HG03565 (cell line): Measurements from ENCODE around the gene DMBT1.

Experiments used
- ATAC-seq: cut with Tn5 transposase; IDR thresholded peaks from one replicate; pipeline ENCODE4 v1.9.1; 2021; ENCODE audit warnings: mild to moderate bottlenecking, moderate library complexity; ENCODE audit not compliant: unreplicated experiment

DMBT1 gene

DNA sequence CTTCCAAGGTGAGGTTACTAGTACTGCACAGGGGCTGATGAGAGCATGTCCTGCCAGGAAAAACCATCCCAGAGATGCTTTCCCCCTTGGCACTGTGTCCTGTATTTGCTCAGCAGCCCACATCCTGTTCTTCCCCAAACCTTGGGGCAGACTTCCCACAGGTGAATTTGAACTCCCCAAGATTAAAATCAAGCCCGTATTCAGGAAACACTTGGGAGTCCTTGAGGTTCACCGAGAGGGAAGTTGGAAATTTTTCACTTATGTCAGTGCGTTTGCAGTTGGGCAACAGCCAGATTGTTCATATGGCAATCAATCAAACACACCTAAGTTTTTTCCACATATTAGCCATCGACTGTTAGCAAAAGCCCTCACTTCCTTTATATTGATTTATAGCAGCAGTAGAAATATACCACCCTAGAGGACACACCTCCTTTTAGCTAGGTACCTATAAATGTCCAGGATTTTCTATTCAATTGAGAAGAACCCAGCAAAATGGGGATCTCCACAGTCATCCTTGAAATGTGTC lies at the start of gene DMBT1:
Gene DMBT1, plus strand, starts transcription at position 476 of the 526 bp plus-strand sequence. Its CDS starts 17 bp downstream, at position 493.
- no peak for ATAC-seq

DNA sequence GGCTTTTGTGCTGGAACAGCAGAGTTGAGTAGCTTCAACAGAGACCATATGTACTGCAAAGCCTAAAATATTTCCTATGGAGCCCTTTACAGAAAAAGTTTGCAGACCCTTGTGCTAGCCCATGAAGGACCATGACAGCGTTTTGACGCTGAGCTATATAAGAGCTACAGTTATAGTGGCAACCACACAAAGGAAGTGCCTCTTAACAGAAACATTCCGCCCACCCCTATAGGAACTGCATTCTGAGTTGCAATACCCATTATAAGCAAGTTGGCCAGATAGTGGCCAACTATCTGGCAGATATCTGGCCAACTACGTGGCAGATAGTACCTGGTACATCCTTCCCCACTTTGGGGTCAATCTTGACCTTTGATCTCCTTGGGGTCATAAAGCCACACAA lies 47.5 kb upstream of the DMBT1 start:
- no peak for ATAC-seq

DNA sequence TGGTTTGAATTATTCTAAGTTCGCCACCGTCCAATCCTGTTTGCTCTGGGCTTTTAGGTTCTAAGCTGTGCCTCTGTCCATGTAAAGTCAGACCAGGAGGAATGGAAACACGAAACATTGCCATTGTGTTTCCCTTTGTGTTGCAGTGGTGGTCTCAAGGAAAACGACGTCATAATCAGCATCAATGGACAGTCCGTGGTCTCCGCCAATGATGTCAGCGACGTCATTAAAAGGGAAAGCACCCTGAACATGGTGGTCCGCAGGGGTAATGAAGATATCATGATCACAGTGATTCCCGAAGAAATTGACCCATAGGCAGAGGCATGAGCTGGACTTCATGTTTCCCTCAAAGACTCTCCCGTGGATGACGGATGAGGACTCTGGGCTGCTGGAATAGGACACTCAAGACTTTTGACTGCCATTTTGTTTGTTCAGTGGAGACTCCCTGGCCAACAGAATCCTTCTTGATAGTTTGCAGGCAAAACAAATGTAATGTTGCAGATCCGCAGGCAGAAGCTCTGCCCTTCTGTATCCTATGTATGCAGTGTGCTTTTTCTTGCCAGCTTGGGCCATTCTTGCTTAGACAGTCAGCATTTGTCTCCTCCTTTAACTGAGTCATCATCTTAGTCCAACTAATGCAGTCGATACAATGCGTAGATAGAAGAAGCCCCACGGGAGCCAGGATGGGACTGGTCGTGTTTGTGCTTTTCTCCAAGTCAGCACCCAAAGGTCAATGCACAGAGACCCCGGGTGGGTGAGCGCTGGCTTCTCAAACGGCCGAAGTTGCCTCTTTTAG lies 46.3 kb upstream of the DMBT1 start:
- no peak for ATAC-seq

DNA sequence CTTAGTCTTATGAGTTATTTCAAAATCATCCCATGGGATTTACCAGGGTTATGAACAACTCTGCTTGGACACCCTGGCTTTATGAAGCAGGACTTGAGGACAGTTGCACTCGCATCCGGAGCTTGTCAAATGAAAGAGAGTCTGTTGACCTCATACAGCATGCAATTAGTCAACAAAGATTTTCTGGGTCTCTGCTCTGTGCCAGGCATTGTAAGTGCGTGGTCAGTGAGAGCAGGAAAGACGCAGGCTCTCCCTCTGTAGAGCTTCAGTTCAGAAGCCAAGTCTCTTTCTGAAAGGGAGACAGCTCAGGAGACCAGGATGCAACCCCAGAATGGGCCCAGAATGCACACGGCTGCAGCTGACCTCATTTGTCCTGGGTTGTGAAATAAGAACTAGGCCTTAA lies 45.5 kb upstream of the DMBT1 start:
- ATAC-seq, result no peak

DNA sequence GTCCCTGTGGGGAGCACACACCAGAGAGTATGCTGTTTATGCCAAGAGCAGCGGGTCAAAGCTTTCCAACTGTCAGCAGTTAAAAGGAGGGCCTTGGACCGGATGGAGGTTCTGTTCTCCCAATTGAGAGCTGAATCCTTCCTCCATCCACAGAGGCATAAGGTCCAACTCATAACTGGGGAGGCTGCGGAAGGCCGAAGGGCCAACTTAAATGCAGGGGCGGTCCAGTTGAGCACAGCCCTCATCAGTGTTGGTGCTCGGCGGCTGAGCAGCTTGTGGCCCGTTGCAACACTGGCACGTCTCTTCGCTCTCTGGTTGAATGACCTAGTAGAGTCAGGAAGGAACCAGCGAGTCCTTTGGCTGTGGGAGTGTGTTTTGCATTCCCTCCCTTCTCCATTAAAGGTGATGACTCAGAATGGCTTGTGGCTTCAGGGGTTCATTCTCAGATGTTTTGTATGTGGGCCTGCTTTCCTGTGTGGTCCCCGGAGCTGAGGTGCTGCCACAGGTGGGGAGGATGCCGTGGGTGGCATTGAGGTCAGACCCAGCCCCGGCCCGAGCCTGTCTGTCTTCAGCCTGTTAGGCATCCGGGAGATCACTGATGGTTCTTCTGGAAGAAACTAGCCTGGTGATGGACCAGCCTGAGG lies 44.8 kb upstream of the DMBT1 start:
- ATAC-seq, result peak; percentile 85

DNA sequence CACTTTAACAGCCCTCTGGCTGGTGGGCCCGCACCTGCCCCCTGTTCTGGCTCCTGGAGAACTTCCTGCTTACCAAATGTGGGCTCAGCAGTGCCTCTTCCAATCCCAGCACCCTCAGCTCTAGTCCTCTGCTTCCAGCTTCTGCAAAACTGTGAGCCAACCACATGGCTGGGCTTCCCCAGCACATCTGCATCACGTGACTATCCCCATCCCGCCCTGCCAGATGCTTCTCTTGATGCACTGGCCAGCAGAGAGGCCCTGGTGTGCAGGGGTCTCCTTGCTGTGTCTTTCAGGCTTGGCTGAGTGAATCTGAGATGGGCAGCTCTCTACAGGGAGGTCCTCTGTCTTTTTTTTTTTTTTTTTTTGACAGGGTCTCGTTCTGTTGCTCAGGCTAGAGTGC lies 43.8 kb upstream of the DMBT1 start:
- ATAC-seq, result no peak

DNA sequence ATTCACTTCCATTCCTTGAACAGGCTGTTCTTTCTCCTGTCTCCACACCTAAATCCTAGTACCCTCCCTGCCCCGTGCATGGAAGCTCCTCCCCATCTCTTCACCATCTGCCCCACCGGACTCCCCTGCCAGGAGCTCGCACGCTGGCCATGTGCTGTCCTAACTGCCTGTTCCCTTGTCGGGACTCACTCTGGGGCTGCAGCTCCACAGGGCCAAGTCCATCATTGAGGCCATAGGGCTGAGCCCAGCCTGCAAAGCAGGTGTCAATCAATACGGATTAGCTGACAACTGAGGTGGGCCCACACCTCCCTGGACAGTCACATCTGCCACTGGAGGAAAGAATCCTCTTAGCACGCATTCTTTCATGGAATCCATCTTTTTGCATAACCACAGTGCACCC lies 41.4 kb upstream of the DMBT1 start:
- ATAC-seq, result no peak

- no peak for ATAC-seq
These were observed 40.7 kb upstream of the DMBT1 start for GRCh38 chr10:122519873-122520272.

DNA sequence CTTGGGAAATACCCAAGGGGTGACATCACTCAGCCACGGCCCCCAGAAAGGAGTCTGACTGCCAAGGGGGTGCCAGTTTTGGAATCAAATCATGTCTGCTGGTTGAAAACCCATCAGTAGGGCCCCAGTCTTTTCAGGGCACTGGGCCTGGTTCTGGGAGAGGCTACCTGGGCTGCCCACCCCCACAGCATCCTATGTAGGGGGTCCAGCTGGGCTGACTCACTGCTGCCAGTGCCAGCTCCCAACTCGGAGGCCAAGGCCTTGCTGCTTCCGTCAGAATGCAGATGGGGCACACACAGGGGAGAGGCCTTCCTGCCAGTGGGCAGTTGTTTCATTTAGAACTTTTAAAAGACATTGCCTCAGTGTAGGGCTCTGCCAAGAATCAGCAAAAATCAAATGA lies 39.5 kb upstream of the DMBT1 start:
- ATAC-seq, result no peak

DNA sequence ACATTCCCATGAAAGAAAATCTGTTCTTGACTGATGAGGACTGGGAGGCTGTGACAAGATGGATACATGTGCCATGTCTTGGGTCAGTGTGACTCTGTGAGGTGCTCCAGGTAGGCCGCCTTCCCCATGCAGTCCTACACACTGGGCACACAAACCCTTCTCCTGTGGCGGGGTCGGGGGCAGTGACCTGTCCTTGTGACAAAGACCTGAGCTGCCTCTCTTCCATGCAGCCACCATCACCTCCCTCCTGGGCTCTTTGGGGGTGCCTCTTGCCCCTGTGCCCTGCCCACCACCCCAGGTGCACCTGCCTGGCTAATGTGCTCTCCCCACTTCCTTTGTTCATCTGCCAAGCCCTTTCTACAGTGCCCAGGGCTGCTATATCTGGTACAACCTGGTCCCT lies 35.7 kb upstream of the DMBT1 start:
- no peak for ATAC-seq

- ATAC-seq, result no peak
These were observed 34.8 kb upstream of the DMBT1 start for GRCh38 chr10:122525788-122526187.

DNA sequence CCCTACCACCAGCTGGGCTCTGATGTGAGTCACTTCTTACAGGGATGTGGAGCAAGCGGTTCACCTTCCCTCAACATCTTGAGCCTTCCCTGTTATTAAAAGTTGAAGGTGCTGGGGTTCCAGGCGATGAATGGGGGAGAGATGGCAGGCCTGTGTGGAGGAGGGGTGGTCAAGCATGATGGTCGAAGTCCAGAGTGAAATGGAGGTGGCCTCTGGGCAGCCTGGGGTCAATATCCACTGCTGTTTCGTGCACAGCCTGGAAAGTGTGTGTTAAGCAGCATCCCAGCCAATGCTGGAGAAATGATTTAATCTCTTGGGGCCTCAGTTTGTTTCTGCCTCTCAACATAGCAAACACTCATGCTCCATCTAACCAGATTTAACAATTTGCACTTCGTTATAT lies 33.7 kb upstream of the DMBT1 start:
- ATAC-seq, result no peak

GRCh38 chr10:122530177-122530576 lies 30.4 kb upstream of the DMBT1 start:
- ATAC-seq, result no peak

GRCh38 chr10:122531261-122531660 lies 29.3 kb upstream of the DMBT1 start:
- no peak for ATAC-seq

GRCh38 chr10:122531939-122532338 lies 28.6 kb upstream of the DMBT1 start:
- no peak for ATAC-seq

DNA sequence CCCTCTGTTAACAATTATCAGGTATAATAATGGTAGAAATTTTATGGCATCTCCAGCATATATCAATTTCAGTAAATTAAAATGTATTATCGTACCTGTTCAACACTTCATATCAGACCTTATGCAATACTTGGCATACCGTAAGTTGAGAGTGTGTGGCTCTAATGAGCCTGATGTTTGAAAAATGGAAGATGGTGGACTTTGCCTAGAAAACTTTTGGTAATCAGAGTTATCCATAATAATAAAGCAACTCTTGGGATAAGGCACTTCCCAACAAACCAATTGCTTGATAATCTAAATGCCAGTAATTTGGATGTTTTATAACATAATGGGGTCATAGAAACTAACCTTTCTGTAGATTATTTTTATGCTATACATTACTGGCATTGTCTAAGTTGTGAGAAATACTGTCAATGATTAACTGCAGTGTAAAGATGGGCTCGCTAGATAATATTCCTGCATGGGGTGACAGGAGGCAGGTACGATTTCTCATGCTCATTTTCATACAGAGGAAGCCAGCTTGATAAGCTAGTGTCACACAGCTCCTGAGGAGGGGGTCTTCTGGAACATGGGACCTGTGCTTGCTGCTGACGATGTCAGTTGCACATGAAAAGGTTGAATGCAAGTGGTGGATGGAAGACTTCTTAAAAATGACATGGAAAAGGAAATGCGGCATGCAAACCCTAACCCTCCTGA lies 27.8 kb upstream of the DMBT1 start:
- ATAC-seq, result no peak

DNA sequence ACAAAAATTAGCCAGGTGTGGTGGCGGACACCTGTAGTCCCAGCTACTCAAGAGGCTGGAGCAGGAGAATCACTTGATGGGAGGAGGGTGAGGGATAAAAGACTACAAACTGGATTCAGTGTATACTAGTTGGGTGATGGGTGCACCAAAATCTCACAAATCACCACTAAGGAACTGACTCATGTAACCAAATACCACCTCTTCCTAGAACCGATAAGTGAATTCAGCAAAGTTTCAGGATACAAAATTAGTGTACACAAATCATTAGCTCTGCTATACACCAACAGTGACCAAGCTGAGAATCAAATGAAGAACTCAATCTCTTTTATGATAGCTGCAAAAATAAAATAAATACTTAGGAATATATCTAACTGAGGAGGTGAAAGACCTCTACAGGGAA lies 23.0 kb upstream of the DMBT1 start:
- ATAC-seq, result no peak

DNA sequence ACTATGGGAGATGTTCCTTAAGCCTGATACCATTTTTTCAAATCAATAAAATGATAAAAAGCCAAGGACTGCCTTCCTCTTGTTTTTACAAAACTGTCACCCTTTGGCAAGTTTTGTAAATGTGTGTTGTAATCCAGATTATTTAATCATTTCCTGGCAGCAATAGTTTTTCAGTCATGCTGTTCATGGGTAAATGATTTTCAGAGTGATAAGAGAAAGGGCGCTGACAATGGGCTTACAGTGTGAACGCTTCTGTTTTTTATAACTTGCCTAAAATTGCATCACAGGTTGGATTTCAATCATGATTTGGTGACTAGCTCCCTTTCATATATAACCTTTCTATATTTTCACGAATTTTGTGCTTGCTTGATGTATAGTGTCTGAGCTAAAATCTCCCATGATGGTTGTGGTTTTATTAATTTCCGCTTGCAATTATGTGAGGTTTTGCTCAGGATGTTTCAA lies 19.0 kb upstream of the DMBT1 start:
- no peak for ATAC-seq

- ATAC-seq, result no peak
These were observed 16.7 kb upstream of the DMBT1 start for GRCh38 chr10:122543676-122544445.

GRCh38 chr10:122544493-122544892 lies 16.1 kb upstream of the DMBT1 start:
- no peak for ATAC-seq

- ATAC-seq, result no peak
These were observed 14.3 kb upstream of the DMBT1 start for GRCh38 chr10:122546242-122546641.
